ENCODE measurements around the gene SEC23B.
"Not testable (repeated sequence)": the region's sequence is repeated elsewhere in the genome, so short reads cannot be mapped to it uniquely, and the experiment has no call there.

GRCh38 chr20:18522066-18522465, 14.3 kb downstream of the SEC23B start:
- TF ChIP-seq CTCF (IDR thresholded peaks at IDR 0.05); IRF1 (CRISPR knock-in tag; IDR thresholded peaks at IDR 0.05); GABPB1 (CRISPR knock-in tag; IDR thresholded peaks at IDR 0.05); ESRRA (CRISPR knock-in tag; IDR thresholded peaks at IDR 0.05; ENCODE audit: borderline replicate concordance); ELF4 (CRISPR knock-in tag; IDR thresholded peaks at IDR 0.05; ENCODE audit: low read depth); NFE2L1 (CRISPR knock-in tag; IDR thresholded peaks at IDR 0.05); JUN (CRISPR knock-in tag; IDR thresholded peaks at IDR 0.05); ZSCAN18 (CRISPR knock-in tag; IDR thresholded peaks at IDR 0.05); ZNF425 (CRISPR knock-in tag; conservative IDR thresholded peaks at IDR 0.05); ZNF512 (CRISPR knock-in tag; IDR thresholded peaks at IDR 0.05; ENCODE audit: borderline replicate concordance); FOXP4 (CRISPR knock-in tag; IDR thresholded peaks at IDR 0.05); MXD4 (CRISPR knock-in tag; IDR thresholded peaks at IDR 0.05; ENCODE audit: borderline replicate concordance); ATF3 (CRISPR knock-in tag; conservative IDR thresholded peaks at IDR 0.05): not testable (repeated sequence)

Measured in WTC11 (cell line).